ENCODE data around the gene IFIT3. TPM values are rescaled to one million over a fixed set of nuclear protein-coding genes. Genes with fewer than 3 reads are reported as not detected.

The IFIT3 gene
- total and polyA plus RNA-seq, 10 donors, result 7.7 to 44.5 (median 24.6) TPM

- TF ChIP-seq POLR2AphosphoS5 (IDR thresholded peaks at IDR 0.05) (no peak), CTCF (IDR thresholded peaks at IDR 0.05 in 8 of 11, conservative IDR thresholded peaks at IDR 0.05 in 3 of 11) (no peak), POLR2A (IDR thresholded peaks at IDR 0.05) (no peak)
- no peaks in the 10 kb centered on the region for H3K27me3 ChIP-seq (replicated peaks in 1 of 7)
- intact Hi-C loops (cut with DNase I; ENCODE audit: low total_unique reads), result no loop called here
These were observed 35.1 kb downstream of the IFIT3 start for GRCh38 chr10:89362929-89363328.

DNA sequence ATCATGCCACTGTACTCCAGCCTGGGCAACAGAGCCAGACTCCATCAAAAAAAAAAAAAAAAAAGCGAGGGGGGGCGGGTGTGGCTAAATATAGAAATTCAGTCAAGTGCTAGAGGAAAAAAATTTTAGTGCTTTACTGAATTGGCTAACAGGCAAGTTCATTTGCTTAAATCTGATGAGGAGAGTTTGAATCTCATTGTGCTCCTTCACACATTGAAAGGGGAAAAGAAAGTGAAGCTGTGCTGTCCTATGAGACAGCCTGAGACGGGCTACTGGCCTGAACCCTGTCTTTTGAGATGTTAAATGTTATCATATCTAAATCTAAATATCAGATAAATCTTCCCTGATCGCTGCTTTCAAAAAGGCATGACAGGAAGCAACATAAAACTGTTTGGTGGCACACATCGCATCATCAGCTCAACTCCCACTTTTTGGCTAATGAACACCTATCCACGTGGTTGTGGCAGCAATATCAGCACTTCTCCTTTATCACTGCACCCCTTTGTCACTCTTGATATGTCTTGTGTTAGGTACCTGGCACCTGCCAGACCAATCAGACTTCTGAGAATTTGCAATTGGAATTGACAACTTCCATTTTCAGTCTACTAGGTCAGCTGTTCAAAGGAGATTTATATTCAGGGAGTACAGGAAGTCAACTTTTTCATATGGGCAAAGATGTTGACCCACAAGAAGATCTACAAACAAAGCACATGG is 36.1 kb downstream of the IFIT3 start:
- intact Hi-C loops (cut with DNase I; ENCODE audit: low total_unique reads), result no loop called here
- Histone ChIP-seq H3K27ac (peak overlapping the region in 7 of 8 donors; percentile 47 to 71 (median 56)), H3K4me1 (peaks cover 4 to 51% (median 34%) of the 10 kb centered on the region in 6 donors), H3K9me3 (no peaks in the 10 kb centered on the region), H3K36me3 (no peaks in the 10 kb centered on the region), H3K4me3 (no peak overlapping the region), H3K27me3 (replicated peaks in 1 of 7) (no peaks in the 10 kb centered on the region)
- WGBS, 5 donors, result 39 to 62% (median 51%) methylated on average over 6 of the region's 6 CpGs
- no peak for TF ChIP-seq POLR2A (IDR thresholded peaks at IDR 0.05)
- TF ChIP-seq CTCF (IDR thresholded peaks at IDR 0.05 in 8 of 11, conservative IDR thresholded peaks at IDR 0.05 in 3 of 11), result no peak
- no peak for TF ChIP-seq POLR2AphosphoS5 (IDR thresholded peaks at IDR 0.05)
- DNase-seq, result no peak

More at GRCh38 chr10:89362929-89363328, 35.1 kb downstream of the IFIT3 start:
- H3K4me1 ChIP-seq, result peaks cover 4 to 41% (median 29%) of the 10 kb centered on the region in 6 donors
- H3K27ac ChIP-seq, result peak overlapping the region in 6 of 8 donors; percentile 47 to 71 (median 58)
- no peak overlapping the region for H3K4me3 ChIP-seq
- DNase-seq, result no peak
- H3K9me3 ChIP-seq, result no peaks in the 10 kb centered on the region
- H3K36me3 ChIP-seq, result no peaks in the 10 kb centered on the region

DNA sequence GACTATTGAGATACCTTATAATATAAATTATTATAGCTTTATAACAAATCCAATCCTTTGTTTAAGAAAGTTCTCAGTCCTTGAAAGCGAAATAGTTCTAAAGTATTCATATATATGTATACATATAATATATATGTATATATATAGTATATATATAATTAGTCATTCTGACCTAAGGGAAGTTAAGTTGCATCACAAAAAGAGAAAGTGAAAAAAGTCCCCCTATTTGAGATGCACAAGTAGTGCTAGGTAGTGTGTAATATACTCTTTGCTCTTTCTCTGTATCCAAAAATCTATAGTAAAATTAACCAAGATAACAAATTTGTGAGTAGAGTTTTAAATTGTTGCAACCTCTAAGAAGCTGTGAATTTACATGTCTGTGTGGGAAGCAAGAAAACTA is 36.7 kb downstream of the IFIT3 start:
- WGBS, 5 donors, result 84 to 95% (median 93%) methylated on average over 1 of the region's 1 CpG
- intact Hi-C loops (cut with DNase I; ENCODE audit: low total_unique reads), result no loop called here
- Histone ChIP-seq H3K9me3 (no peaks in the 10 kb centered on the region), H3K27ac (peak overlapping the region in 2 of 8 donors; percentile 56 to 68), H3K4me1 (peaks cover 4 to 57% (median 37%) of the 10 kb centered on the region in 6 donors), H3K36me3 (no peaks in the 10 kb centered on the region), H3K27me3 (replicated peaks in 1 of 7) (no peaks in the 10 kb centered on the region), H3K4me3 (no peak overlapping the region)
- DNase-seq, result no peak
- TF ChIP-seq CTCF (IDR thresholded peaks at IDR 0.05 in 8 of 11, conservative IDR thresholded peaks at IDR 0.05 in 3 of 11), result no peak

DNA sequence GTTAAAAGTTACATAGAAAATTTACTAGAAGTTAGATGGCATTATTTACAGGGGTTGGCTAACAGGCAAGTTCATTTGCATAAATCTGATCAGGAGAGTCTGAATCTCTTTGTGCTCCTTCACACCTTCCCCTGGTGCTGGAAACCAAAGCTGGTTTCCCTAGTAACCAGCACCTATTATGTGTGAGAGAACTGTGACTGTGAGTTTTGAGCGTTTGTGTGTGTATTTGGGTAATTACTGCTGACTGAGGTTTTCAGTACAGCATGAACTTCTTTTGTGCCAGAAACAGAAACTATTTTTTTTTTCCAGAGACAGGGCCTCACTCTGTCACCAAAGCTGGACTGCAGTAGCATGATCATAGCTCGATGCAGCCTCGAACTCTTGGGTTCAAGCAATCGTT is 39.7 kb downstream of the IFIT3 start:
- no peaks in the 10 kb centered on the region for H3K27me3 ChIP-seq (replicated peaks in 1 of 7)
- DNase-seq, result no peak
- intact Hi-C loops (cut with DNase I; ENCODE audit: low total_unique reads), result no loop called here
- H3K27ac ChIP-seq, result peak overlapping the region in 5 of 8 donors; percentile 30 to 58 (median 58)
- no peak for TF ChIP-seq CTCF (IDR thresholded peaks at IDR 0.05 in 8 of 11, conservative IDR thresholded peaks at IDR 0.05 in 3 of 11)
- no peak for TF ChIP-seq POLR2A (IDR thresholded peaks at IDR 0.05)
- TF ChIP-seq POLR2AphosphoS5 (IDR thresholded peaks at IDR 0.05), result no peak
- 55 to 76% (median 69%) methylated on average over 4 of the region's 4 CpGs for WGBS, 5 donors
- H3K36me3 ChIP-seq, result no peaks in the 10 kb centered on the region
- peaks cover 4 to 55% (median 35%) of the 10 kb centered on the region in 6 donors for H3K4me1 ChIP-seq
- no peaks in the 10 kb centered on the region for H3K9me3 ChIP-seq
- H3K4me3 ChIP-seq, result no peak overlapping the region
